Cardiac septum (tissue), 1 donor: Measurements from ENCODE around the gene FBXO44. TPM values are rescaled to one million over a fixed set of nuclear protein-coding genes. Genes with fewer than 3 reads are reported as not detected.
A peak's percentile ranks its signal among the peaks of the same experiment; 100 is the strongest.

ENCODE experiments used
- DNase-seq: peaks from one replicate; pipeline ENCODE4 v3.0.0-alpha.2; 2020; ENCODE audit warnings: low spot score
- intact Hi-C: fragments of 100-400 bp; cut with DNase I; formaldehyde crosslinking; loops from one replicate; pipeline ENCODE4 v1.14.0; 2022
- total RNA-seq: library from RNA; stranded (reverse); fragmentation: NEBNext Ultra II Directional; extraction: Animal tissue kit (Norgen Biotek cat#: 25700); gene quantifications from one replicate; pipeline ENCODE4 v1.2.1, GENCODE V29; 2021
- donor health status: DM: no; HTN: no; CAD: no.

FBXO44 gene
- total RNA-seq, 1 donor from 2014 or later, result 19.8 TPM

GRCh38 chr1:11701551-11701961, 46.9 kb downstream of the FBXO44 start:
- no peak for DNase-seq
- intact Hi-C loops, result no loop called here

DNA sequence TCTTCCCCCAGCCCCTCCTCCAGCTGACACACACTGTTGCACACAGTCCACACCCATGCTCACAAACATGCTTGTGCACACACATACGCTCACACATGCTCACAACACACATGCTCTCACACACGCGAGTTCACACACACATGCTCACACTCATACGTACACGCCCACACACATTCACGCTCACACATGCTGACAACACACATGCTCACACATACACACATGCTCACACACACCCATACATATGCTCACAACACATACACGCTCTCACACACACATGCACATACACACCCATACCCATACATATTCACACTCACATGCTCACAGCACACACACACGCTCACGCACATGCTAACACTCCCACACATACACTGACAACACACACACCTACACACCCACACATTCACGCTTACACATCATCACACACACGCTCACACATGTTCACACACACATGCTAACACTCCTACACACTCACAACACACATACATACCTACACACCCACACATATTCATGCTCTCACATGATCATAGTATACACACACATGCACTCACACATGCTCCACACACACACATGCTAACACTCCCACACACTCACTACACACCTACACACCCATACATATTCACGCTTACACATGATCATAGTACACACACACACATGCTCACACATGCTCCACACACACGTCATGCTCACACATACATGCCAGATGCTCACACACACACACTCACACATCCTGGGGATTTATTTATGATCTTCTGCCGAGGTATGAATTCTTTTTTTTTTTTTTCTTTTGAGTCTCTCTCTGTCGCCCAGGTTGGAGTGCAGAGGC, 47.5 kb downstream of the FBXO44 start:
- DNase-seq, result no peak
- intact Hi-C loops, result no loop called here

DNA sequence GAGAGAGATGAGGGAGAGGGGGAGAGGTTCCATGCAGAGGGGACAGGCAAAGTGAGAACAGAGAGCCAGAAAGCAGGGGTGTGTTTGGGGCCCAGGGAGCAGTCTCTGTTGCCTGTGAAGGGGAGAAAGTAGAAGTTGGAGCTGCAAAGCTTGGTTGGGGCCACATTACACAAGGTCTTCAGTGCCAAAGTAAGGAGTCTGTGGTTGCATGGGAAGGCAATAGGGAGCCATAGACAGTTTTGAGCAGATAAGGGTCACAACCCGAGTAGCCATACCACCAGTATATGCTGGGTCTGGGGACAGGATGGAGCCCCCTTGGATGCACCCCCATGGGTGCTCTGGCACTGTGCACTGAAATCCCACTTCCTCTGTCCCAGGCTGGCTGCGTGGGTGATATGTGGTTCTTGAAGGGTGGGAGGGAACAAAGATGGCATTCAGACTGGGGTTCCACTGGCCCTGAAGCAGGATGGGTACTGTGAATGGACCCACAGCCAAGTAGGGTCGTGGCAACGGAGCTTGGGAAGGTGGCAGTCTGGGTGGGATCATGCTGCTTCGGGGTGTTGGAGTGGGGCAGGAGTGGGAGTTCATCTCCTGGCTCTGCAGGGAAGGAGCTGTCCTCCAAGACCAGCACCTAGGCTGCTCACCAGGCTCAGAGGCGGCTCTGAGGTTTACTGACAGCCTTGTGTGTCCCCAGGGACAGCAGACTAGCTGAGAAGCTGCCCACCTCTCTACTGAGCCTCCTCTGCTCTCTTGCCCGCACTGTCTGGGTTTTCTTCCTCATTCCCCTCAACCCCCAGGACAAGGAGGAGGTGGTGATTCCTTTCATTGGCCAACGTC, 48.9 kb downstream of the FBXO44 start:
- intact Hi-C loops, result no loop called here
- no peak for DNase-seq

GRCh38 chr1:11704194-11704529, 49.5 kb downstream of the FBXO44 start:
- DNase-seq, result no peak
- intact Hi-C loops, result no loop called here

GRCh38 chr1:11704691-11705475, 50.2 kb downstream of the FBXO44 start:
- intact Hi-C loops, result no loop called here
- no peak for DNase-seq

- no peak for DNase-seq
Measured at GRCh38 chr1:11705596-11705995, 50.9 kb downstream of the FBXO44 start.

DNA sequence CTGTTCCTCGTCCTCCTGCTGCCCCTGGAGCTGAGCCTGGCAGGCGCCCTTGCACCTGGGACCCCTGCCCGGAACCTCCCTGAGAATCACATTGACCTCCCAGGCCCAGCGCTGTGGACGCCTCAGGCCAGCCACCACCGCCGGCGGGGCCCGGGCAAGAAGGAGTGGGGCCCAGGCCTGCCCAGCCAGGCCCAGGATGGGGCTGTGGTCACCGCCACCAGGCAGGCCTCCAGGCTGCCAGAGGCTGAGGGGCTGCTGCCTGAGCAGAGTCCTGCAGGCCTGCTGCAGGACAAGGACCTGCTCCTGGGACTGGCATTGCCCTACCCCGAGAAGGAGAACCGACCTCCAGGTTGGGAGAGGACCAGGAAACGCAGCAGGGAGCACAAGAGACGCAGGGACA, 51.6 kb downstream of the FBXO44 start:
- intact Hi-C loops, result no loop called here
- DNase-seq, result no peak

More at GRCh38 chr1:11705596-11705995, 50.9 kb downstream of the FBXO44 start:
- intact Hi-C loops, result no loop called here

GRCh38 chr1:11707621-11708276, 53.1 kb downstream of the FBXO44 start:
- DNase-seq, result peak; percentile 84
- intact Hi-C loops, result no loop called here

DNA sequence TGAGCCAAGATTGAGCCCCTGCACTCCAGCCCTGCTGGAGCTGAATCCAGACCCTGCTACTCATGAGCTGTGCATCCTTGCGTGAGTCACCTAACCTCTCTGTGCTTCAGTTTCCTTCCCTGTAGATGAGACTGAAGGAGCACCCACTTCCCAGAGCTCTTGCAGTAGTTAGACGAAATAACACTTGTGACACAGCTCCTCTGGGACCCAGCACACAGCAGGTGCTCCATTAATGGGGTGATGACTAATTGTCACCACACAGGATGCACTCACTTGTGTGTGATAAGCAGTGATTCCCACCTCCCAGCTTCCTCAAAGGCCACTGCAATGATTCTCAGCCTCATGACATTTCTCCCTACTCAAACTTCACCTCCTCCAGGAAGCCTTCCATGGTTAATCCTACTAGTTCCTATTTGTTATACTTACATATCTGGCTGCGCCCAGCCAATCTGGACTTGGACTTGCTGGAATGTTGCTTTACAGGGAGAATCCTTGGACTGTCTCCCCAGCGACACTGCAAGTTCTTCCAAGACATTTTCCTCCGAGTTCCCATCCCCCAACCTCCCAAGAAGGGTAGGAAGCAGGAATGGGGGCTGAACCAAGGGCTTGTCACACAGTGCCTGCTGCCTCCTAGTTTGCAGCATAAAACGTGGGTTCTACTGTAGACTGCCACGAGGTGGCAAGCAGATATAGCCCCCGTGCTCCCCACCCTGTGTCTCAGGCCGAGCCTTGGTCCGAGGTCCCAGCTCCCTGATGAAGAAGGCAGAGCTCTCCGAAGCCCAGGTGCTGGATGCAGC, 54.1 kb downstream of the FBXO44 start:
- DNase-seq, result no peak
- intact Hi-C loops, result no loop called here

DNA sequence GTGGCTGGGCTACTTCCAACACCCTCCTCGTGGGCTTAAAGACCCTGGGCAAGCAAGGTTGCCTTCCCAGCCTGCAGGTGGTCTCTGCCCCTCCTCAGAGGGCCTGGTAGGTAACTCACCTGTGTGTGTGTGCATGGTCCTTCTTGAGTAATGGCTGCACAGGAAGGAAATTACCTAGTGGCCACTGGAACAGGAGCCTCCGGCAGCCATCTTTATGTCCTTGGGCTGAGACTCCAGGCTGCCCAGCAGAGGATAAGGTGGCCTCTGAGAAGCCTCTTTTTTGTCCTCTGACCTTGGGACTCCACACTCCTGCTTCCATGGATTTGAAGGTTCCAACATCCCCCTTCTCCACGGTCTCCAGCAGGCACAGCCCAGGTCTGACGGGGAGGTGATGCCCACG, 56.8 kb downstream of the FBXO44 start:
- no peak for DNase-seq
- intact Hi-C loops, result no loop called here

GRCh38 chr1:11712285-11712684, 57.6 kb downstream of the FBXO44 start:
- intact Hi-C loops, result no loop called here
- DNase-seq, result no peak

Other genes with a start within 250 kb of the FBXO44 start
- gene DISP3, start 175.7 kb upstream of the FBXO44 start, total RNA-seq, result 0.05 TPM
- 2.9 TPM for gene FBXO2, start 448 bp upstream of the FBXO44 start, total RNA-seq
- gene FBXO6, start 9.3 kb downstream of the FBXO44 start, total RNA-seq, result 7.1 TPM
- 25.0 TPM for gene MAD2L2, start 26.3 kb downstream of the FBXO44 start, total RNA-seq
- gene DRAXIN, start 36.8 kb downstream of the FBXO44 start, total RNA-seq, result 0.05 TPM
- 17.4 TPM for gene AGTRAP, start 81.3 kb downstream of the FBXO44 start, total RNA-seq
- 2.3 TPM for gene C1orf167, start 107.3 kb downstream of the FBXO44 start, total RNA-seq
- 33.7 TPM for gene MTHFR, start 151.1 kb downstream of the FBXO44 start, total RNA-seq
- 26.3 TPM for gene CLCN6, start 151.3 kb downstream of the FBXO44 start, total RNA-seq
- 21,376 TPM for gene NPPA, start 192.9 kb downstream of the FBXO44 start, total RNA-seq
- 7,162 TPM for gene NPPB, start 204.1 kb downstream of the FBXO44 start, total RNA-seq